GM19035 (cell line): ENCODE measurements around the gene MARK3.

Source experiments
- ATAC-seq: cut with Tn5 transposase; IDR thresholded peaks from one replicate; pipeline ENCODE4 v1.9.1; 2021; ENCODE audit not compliant: unreplicated experiment

Gene MARK3

DNA sequence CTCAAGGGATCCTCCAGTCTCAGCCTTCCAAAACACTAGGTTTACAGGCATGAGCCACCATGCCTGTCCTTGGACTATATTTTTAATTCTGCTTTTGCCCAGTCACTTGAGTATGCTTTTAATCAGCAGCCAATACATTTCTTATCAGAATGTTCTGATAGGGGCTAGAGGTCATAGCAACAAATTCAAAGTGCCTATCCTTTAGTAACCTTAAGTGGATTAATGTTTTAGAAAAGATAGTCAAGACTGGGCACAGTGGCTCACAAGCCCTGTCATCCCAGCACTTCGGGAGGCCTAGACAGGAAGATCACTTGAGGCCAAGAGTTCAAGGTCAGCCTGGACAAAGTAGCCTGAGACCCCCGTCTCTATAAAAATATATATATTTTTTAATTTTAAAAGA lies 100.3 kb downstream of the MARK3 start:
- ATAC-seq = no peak

DNA sequence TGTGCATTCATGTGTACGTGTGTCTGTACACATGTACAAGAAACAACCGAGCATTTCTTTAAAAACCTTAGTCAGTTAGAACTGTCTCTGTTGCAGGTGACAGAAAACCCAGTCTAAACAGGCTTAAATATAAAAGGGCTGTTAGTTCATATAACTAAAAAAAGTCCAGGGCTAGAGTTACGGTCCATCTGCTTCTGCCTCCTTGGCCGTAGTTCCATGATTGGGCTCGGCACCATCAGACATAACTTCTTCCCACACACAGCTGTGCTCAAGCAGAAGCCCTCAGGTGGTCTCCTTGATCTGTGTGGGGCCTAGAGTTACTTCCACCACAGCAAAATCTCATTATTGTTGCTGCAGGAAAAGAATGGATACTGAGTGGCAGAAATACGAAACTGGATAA lies 102.9 kb downstream of the MARK3 start:
- ATAC-seq = no peak

DNA sequence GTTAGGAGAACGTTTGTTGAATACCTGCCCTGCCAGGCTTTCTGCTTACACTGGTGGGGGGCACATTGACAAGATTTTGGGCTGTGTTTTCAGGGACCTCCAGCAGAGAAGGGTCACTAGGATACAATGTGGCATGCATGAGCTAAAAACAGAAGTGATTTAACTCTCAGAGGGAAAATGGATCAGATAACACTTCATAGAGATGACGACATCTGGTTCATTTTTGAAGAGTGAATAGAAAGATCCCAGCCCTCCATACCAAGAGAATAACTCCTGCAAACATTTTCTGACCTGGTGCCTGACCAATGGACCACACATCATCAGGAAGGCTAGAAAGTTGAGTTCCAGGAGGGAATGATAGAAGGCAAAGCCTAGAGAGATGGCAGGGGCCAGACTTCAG lies 103.7 kb downstream of the MARK3 start:
- no peak for ATAC-seq

- no peak for ATAC-seq
These were observed 104.4 kb downstream of the MARK3 start for GRCh38 chr14:103489621-103490020.

GRCh38 chr14:103491691-103492090 lies 106.5 kb downstream of the MARK3 start:
- no peak for ATAC-seq

GRCh38 chr14:103492156-103492925 lies 107.1 kb downstream of the MARK3 start:
- ATAC-seq = no peak

DNA sequence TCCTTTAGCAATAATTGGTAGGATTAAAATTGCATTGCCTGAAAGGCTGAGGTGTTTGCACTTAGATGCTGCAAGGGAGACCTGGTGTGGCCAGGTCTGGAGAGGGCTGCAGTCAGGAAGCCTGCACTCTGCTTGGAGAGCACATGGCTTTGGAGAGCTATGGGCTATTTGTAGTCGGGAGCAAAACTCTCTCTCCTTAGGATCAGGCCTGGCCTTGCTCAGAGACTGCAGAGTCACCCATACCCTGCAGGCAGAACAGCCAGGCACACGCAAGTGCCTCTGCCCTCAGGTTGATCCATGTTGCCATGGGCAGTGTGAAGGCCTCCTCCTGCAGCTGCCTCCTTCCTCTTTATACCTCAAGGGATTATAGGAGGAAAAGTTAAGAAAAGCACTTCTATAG lies 110.6 kb downstream of the MARK3 start:
- no peak for ATAC-seq

GRCh38 chr14:103496776-103497175 lies 111.6 kb downstream of the MARK3 start:
- no peak for ATAC-seq

DNA sequence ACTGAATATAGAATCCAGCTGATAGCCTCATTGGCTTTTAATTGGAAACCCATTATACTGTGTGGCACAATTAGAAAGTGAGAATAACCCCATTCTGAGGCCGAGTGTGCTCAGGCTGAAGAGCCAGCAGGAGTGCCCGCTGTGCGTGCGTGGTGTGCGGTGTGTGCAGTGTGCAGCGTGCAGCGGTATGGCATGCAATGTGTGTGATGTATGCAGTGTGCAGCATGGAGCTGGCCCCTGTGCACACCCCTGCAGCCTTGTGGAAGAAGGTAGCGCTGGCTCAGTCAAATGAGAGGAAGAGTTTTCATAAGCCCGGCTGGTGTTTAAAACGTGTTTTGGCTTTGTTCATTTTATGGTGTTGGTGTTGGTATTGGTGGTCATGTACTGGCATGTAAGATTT lies 114.5 kb downstream of the MARK3 start:
- ATAC-seq = no peak

GRCh38 chr14:103500148-103500990 lies 115.2 kb downstream of the MARK3 start:
- ATAC-seq = no peak

DNA sequence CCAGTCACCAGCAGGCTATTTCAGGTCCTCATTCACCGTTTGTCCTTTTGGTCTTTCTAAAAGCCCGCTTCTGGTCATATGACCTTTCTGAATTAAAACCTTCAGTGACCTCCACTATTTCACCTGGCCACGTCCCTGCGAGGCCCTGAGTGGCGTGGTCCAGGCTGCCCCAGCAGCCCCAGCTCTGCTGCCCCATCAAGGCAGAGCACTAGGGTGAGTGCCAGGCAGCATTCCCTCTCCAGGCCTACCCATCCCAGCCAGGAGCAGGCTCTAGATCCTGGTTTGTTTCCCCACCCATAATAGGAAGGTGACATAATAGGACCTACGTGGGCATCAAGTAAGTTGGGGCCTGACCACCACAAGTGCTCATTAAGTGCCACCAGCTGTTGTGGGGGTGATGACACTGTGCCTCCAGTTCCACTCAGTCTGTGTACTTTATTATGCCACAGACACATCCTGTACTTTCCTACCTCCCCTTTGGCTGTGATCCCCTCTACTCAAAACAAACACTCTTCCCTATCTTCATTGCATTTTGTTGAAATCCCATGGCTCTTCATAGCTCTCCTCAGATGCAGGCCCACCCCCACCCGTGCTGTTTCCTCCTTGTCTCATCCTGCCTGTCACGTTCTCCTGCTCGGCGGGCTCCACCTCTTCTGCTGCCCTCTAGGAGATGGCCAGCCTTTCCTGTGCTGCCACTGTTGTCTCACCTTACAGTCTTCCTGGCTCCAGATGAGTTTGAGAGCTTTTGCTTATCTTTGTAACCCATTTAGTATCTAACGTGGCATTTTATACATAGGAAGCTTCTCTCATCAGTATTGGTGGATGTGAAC lies 116.0 kb downstream of the MARK3 start:
- no peak for ATAC-seq

GRCh38 chr14:103501921-103502669 lies 116.9 kb downstream of the MARK3 start:
- ATAC-seq = no peak

DNA sequence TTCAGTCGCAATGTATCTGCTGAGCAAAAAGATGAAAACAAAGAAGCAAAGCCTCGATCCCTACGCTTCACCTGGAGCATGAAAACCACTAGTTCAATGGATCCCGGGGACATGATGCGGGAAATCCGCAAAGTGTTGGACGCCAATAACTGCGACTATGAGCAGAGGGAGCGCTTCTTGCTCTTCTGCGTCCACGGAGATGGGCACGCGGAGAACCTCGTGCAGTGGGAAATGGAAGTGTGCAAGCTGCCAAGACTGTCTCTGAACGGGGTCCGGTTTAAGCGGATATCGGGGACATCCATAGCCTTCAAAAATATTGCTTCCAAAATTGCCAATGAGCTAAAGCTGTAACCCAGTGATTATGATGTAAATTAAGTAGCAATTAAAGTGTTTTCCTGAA lies 117.7 kb downstream of the MARK3 start:
- ATAC-seq = no peak

DNA sequence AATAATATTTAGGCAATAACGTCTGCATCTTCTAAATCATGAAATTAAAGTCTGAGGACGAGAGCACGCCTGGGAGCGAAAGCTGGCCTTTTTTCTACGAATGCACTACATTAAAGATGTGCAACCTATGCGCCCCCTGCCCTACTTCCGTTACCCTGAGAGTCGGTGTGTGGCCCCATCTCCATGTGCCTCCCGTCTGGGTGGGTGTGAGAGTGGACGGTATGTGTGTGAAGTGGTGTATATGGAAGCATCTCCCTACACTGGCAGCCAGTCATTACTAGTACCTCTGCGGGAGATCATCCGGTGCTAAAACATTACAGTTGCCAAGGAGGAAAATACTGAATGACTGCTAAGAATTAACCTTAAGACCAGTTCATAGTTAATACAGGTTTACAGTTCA lies 118.1 kb downstream of the MARK3 start:
- ATAC-seq = no peak

DNA sequence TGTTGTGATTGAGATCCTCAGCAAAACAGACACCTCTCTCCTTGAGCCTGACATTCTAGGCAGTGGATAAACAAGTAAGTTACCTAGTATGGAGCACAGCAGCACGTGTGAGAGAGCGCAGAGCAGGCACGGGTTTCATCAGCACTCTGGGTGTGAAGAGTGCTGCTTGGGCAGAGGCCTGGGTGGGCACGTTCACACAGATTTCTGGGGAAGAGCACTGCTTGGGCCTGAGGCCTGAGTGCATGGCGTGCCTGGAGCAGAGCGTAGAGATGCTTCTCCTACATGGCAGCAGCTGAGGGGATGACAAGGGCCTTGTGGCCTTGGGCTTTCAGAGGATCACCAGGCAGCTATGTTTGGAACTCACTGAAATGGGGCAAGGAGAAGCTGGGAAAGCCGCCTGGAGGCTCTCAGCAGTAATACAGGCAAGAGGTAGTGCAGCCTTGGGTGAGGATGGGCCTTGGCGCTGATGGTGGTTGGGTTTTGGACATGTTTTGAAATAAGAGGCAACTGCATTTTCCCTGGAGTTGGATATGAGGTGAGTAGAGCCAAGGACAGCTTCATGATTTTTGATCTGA lies 119.9 kb downstream of the MARK3 start:
- ATAC-seq = no peak

DNA sequence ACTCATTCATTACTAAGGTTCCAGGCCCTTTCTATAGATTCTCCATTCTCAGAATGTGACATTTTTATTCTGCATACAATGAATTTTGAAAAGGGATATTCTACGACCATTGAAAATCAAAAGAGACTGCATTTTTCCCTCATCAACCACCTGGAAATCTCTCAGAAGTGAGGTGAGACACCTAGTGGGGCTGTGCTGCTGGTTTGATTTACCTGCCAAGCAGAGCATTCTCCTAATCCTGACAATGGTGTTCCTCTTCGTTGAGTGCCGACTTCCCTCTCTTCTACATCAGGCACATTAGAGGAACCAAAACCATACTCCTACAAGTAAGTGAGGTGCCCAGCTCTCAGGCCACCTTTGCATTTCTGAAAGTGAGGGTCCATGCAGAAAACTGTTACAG lies 122.5 kb downstream of the MARK3 start:
- no peak for ATAC-seq

- no peak for ATAC-seq
These were observed 123.5 kb downstream of the MARK3 start for GRCh38 chr14:103508521-103509329.

DNA sequence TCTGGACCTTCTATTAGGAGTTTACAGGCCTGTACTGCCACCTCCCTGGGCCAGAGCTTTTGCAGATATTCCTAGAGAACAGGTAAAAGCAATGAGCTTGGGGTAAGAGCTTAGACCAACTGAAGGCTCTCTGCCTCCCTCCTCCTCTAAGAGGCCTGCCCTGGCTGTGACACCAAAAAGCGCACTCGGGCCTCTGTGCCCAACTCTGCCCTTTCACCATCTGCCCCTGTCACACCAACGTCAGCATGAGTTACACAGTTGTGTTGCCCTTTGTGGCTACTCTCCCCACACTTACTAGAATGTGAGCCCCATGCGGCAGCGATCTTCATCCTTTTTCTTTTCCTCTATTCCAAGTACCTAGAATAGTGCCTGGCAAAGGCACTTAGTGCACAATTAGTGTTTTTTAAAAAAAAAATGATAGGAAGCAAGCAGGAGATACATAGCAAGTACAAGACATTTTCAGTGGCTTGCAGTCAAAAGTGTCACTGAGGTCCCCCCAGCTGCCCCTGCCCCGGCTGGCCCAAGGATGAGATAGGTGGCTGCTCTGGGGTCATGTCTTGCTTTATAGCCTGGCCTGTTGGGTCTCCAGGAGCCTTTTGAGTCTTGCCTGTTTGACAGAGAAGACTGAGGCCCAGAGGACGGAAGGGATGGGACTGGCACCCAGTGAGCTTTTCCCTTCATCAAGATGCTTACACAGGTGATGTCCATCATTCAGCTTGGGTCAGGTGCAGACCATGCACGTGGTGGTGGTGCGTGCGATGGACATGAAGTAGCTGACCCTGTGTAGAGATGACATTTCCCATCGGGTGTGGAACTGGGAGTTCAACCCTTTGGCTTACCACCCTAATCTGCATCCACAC lies 124.9 kb downstream of the MARK3 start:
- ATAC-seq = no peak
